Measurements from ENCODE around the gene ARHGAP22.

GRCh38 chr10:48442090-48442808, 162.6 kb downstream of the ARHGAP22 start:
- TF ChIP-seq CTCF (IDR thresholded peaks at IDR 0.05; ENCODE audit: low read depth, low read length, missing input control) (no peak), SP1 (IDR thresholded peaks at IDR 0.05) (no peak), YY1 (IDR thresholded peaks at IDR 0.05) (no peak), RXRA (IDR thresholded peaks at IDR 0.05) (no peak), RAD21 (IDR thresholded peaks at IDR 0.05) (no peak), REST (IDR thresholded peaks at IDR 0.05) (no peak), EGR1 (IDR thresholded peaks at IDR 0.05; ENCODE audit: low read depth in 2 of 2) (no peak)
